OCI-LY1 (cell line): ENCODE data around the gene CHRND.

Experiments used
- H2AFZ ChIP-seq: fragments of 200-600 bp; sonication (generic), shearing (Covaris generic); 2 replicates; pipeline ENCODE4 v1.6.0; 2014; ENCODE audit warnings: antibody characterized with exemption, mild to moderate bottlenecking, low read length
- H3F3A ChIP-seq: fragments of 200-600 bp; sonication (generic), shearing (Covaris generic); 2 replicates; pipeline ENCODE4 v1.6.0; 2014; ENCODE audit warnings: mild to moderate bottlenecking, antibody characterized with exemption, low read length, moderate library complexity; ENCODE audit not compliant: insufficient read depth
- H3K27ac ChIP-seq: fragments of 200-600 bp; sonication (generic); 2 replicates; pipeline ENCODE4 v1.5.1; 2014; ENCODE audit warnings: low read length, mixed run types, mild to moderate bottlenecking, low read depth; ENCODE audit not compliant: poor library complexity, severe bottlenecking
- H3K27me3 ChIP-seq: fragments of 200-600 bp; sonication (generic); 2 replicates; pipeline ENCODE4 v1.6.0; 2014; ENCODE audit warnings: antibody characterized with exemption, mild to moderate bottlenecking, low read length, moderate library complexity; ENCODE audit not compliant: insufficient read depth
- H3K36me3 ChIP-seq: fragments of 200-600 bp; sonication (generic); 2 replicates; pipeline ENCODE4 v1.6.1; 2014; ENCODE audit warnings: mild to moderate bottlenecking, antibody characterized with exemption, low read length, moderate library complexity, mixed read lengths; ENCODE audit not compliant: insufficient read depth
- H3K4me1 ChIP-seq: fragments of 200-600 bp; sonication (generic); 2 replicates; pipeline ENCODE4 v1.5.1; 2014; ENCODE audit warnings: mild to moderate bottlenecking, low read length, moderate library complexity; ENCODE audit not compliant: insufficient read depth, severe bottlenecking
- H3K4me2 ChIP-seq: fragments of 200-600 bp; sonication (generic), shearing (Covaris generic); 2 replicates; pipeline ENCODE4 v1.6.1; 2014; ENCODE audit warnings: low read length
- H3K4me3 ChIP-seq: fragments of 200-600 bp; sonication (generic); 2 replicates; pipeline ENCODE4 v1.5.1; 2014; ENCODE audit warnings: low read length, low read depth, mild to moderate bottlenecking, mixed read lengths; ENCODE audit not compliant: poor library complexity, severe bottlenecking
- H3K79me2 ChIP-seq: fragments of 200-600 bp; shearing (Covaris generic); 2 replicates; pipeline ENCODE4 v1.6.1; 2016; ENCODE audit warnings: mixed run types, low read length, mixed read lengths; ENCODE audit not compliant: insufficient read depth
- H3K9ac ChIP-seq: fragments of 200-600 bp; sonication (generic), shearing (Covaris generic); 2 replicates; pipeline ENCODE4 v1.6.1; 2014; ENCODE audit warnings: mild to moderate bottlenecking, low read length, mixed read lengths
- H3K9me2 ChIP-seq: fragments of 200-600 bp; sonication (generic), shearing (Covaris generic); 2 replicates; pipeline ENCODE4 v1.6.1; 2014; ENCODE audit warnings: low read depth, mild to moderate bottlenecking, low read length, mixed read lengths
- H3K9me3 ChIP-seq: fragments of 200-600 bp; shearing (Covaris generic); 2 replicates; pipeline ENCODE4 v1.6.1; 2014; ENCODE audit warnings: low read length, mixed read lengths
- H4K20me1 ChIP-seq: fragments of 200-600 bp; sonication (generic), shearing (Covaris generic); 2 replicates; pipeline ENCODE4 v1.6.0; 2016; ENCODE audit warnings: mild to moderate bottlenecking, low read length; ENCODE audit not compliant: insufficient read depth
- CTCF ChIP-seq: fragments of 200-600 bp; sonication (generic), shearing (Covaris generic); IDR thresholded peaks from 2 replicates; pipeline ENCODE4 v1.5.1; 2017; ENCODE audit warnings: mild to moderate bottlenecking, antibody characterized with exemption, low read length, moderate library complexity, mixed read lengths
- EZH2 ChIP-seq: fragments of 200-600 bp; sonication (generic), shearing (Covaris generic); IDR thresholded peaks from 2 replicates; pipeline ENCODE4 v1.8.0; 2017; ENCODE audit warnings: borderline replicate concordance, mixed run types, mild to moderate bottlenecking, antibody characterized with exemption, low read length, moderate library complexity, mixed read lengths

Gene CHRND

GRCh38 chr2:232481322-232482140 lies 44.4 kb upstream of the CHRND start:
- no peaks in the 10 kb centered on the region for H3K27me3 ChIP-seq

GRCh38 chr2:232482301-232483238 lies 43.4 kb upstream of the CHRND start:
- Histone ChIP-seq H3K9ac (no peak overlapping the region), H3K4me3 (no peak overlapping the region), H3K27me3 (no peaks in the 10 kb centered on the region), H3F3A (no peaks in the 10 kb centered on the region), H3K9me2 (no peaks in the 10 kb centered on the region), H3K9me3 (no peaks in the 10 kb centered on the region), H4K20me1 (no peaks in the 10 kb centered on the region), H3K79me2 (no peaks in the 10 kb centered on the region), H2AFZ (no peak overlapping the region), H3K4me2 (no peak overlapping the region), H3K4me1 (no peaks in the 10 kb centered on the region), H3K27ac (no peak overlapping the region), H3K36me3 (no peaks in the 10 kb centered on the region)
- TF ChIP-seq CTCF (no peak), EZH2 (no peak)

More at GRCh38 chr2:232481322-232482140, 44.4 kb upstream of the CHRND start:
- Histone ChIP-seq H3K9me3 (no peaks in the 10 kb centered on the region), H3K4me3 (no peak overlapping the region), H3K27ac (no peak overlapping the region), H2AFZ (no peak overlapping the region), H3F3A (no peaks in the 10 kb centered on the region), H3K4me2 (no peak overlapping the region), H3K36me3 (no peaks in the 10 kb centered on the region), H3K79me2 (no peaks in the 10 kb centered on the region), H4K20me1 (no peaks in the 10 kb centered on the region), H3K9me2 (no peaks in the 10 kb centered on the region), H3K4me1 (no peaks in the 10 kb centered on the region), H3K9ac (no peak overlapping the region)
- TF ChIP-seq CTCF (no peak), EZH2 (no peak)

- TF ChIP-seq EZH2 (no peak), CTCF (no peak)
- H3K27me3 ChIP-seq: no peaks in the 10 kb centered on the region
- H3K9me3 ChIP-seq: no peaks in the 10 kb centered on the region
- H3K9ac ChIP-seq: no peak overlapping the region
- no peaks in the 10 kb centered on the region for H3K9me2 ChIP-seq
- no peak overlapping the region for H3K4me3 ChIP-seq
- no peak overlapping the region for H3K4me2 ChIP-seq
- no peak overlapping the region for H3K27ac ChIP-seq
- no peaks in the 10 kb centered on the region for H3K36me3 ChIP-seq
- H3K4me1 ChIP-seq: no peaks in the 10 kb centered on the region
- no peak overlapping the region for H2AFZ ChIP-seq
- no peaks in the 10 kb centered on the region for H3F3A ChIP-seq
- H3K79me2 ChIP-seq: no peaks in the 10 kb centered on the region
- no peaks in the 10 kb centered on the region for H4K20me1 ChIP-seq
These were observed 42.5 kb upstream of the CHRND start for GRCh38 chr2:232483311-232483922.
